DOHH2 (cell line): ENCODE results near the gene IFT43.

ENCODE experiments used
- H3F3A ChIP-seq: fragments of 200-600 bp; sonication (generic), shearing (Covaris generic); 2 replicates; pipeline ENCODE4 v1.6.0; 2016; ENCODE audit warnings: antibody characterized with exemption, mild to moderate bottlenecking; ENCODE audit not compliant: control insufficient read depth, insufficient read depth
- H3K27ac ChIP-seq: fragments of 200-600 bp; sonication (generic); 2 replicates; pipeline ENCODE4 v1.5.1; 2014; ENCODE audit warnings: low read depth, mild to moderate bottlenecking, low read length, moderate library complexity
- H3K27me3 ChIP-seq: fragments of 200-600 bp; sonication (generic); 2 replicates; pipeline ENCODE4 v1.6.1; 2014; ENCODE audit warnings: mild to moderate bottlenecking, low read length, mixed read lengths; ENCODE audit not compliant: control insufficient read depth
- H3K36me3 ChIP-seq: fragments of 200-600 bp; sonication (generic); 2 replicates; pipeline ENCODE4 v1.6.1; 2014; ENCODE audit warnings: mild to moderate bottlenecking, low read length, moderate library complexity, mixed read lengths; ENCODE audit not compliant: control insufficient read depth
- H3K4me1 ChIP-seq: fragments of 200-600 bp; sonication (generic); 2 replicates; pipeline ENCODE4 v1.6.1; 2014; ENCODE audit warnings: mild to moderate bottlenecking, low read length, mixed read lengths; ENCODE audit not compliant: control insufficient read depth
- H3K4me2 ChIP-seq: fragments of 200-600 bp; sonication (generic); 2 replicates; pipeline ENCODE4 v1.6.0; 2014; ENCODE audit warnings: mild to moderate bottlenecking, low read length, moderate library complexity
- H3K4me3 ChIP-seq: fragments of 200-600 bp; sonication (generic); 2 replicates; pipeline ENCODE4 v1.5.1; 2014; ENCODE audit warnings: mild to moderate bottlenecking, low read length, mixed read lengths
- H3K79me2 ChIP-seq: fragments of 200-600 bp; sonication (generic); 2 replicates; pipeline ENCODE4 v1.6.1; 2014; ENCODE audit warnings: mild to moderate bottlenecking, low read length, mixed read lengths; ENCODE audit not compliant: control insufficient read depth
- H3K9me2 ChIP-seq: fragments of 200-600 bp; sonication (generic); replicated peaks from 2 replicates; pipeline ENCODE4 v1.6.1; 2014; ENCODE audit warnings: mild to moderate bottlenecking, low read length, mixed read lengths; ENCODE audit not compliant: control insufficient read depth
- H3K9me3 ChIP-seq: fragments of 200-600 bp; sonication (generic); 2 replicates; pipeline ENCODE4 v1.6.1; 2014; ENCODE audit warnings: antibody characterized with exemption, low read length, mixed read lengths; ENCODE audit not compliant: control insufficient read depth, insufficient read depth
- H4K20me1 ChIP-seq: fragments of 200-600 bp; sonication (generic); 2 replicates; pipeline ENCODE4 v1.6.0; 2014; ENCODE audit warnings: low read depth, mild to moderate bottlenecking, antibody characterized with exemption, low read length, moderate library complexity; ENCODE audit not compliant: control insufficient read depth, insufficient read depth
- CTCF ChIP-seq: fragments of 200-600 bp; sonication (generic); IDR thresholded peaks from one replicate; pipeline ENCODE4 v1.5.1; 2014; ENCODE audit warnings: antibody characterized with exemption, mild to moderate bottlenecking, low read depth, low read length; ENCODE audit not compliant: poor library complexity, severe bottlenecking
- EZH2phosphoT487 ChIP-seq: fragments of 200-600 bp; sonication (generic); IDR thresholded peaks from 2 replicates; pipeline ENCODE4 v1.6.1; 2017; ENCODE audit warnings: borderline replicate concordance, mild to moderate bottlenecking, antibody characterized with exemption, low read length, moderate library complexity, mixed read lengths

The IFT43 gene

GRCh38 chr14:76115010-76115422, 129.5 kb downstream of the IFT43 start:
- Histone ChIP-seq H3K27me3 (no peaks in the 10 kb centered on the region), H3K4me2 (no peak overlapping the region), H3K9me3 (no peaks in the 10 kb centered on the region), H3K27ac (no peak overlapping the region), H3K9me2 (no peaks in the 10 kb centered on the region), H3K4me3 (no peak overlapping the region), H3K79me2 (no peaks in the 10 kb centered on the region), H3F3A (no peaks in the 10 kb centered on the region), H4K20me1 (no peaks in the 10 kb centered on the region), H3K4me1 (no peaks in the 10 kb centered on the region), H3K36me3 (no peaks in the 10 kb centered on the region)
- TF ChIP-seq CTCF (no peak), EZH2phosphoT487 (no peak)

DNA sequence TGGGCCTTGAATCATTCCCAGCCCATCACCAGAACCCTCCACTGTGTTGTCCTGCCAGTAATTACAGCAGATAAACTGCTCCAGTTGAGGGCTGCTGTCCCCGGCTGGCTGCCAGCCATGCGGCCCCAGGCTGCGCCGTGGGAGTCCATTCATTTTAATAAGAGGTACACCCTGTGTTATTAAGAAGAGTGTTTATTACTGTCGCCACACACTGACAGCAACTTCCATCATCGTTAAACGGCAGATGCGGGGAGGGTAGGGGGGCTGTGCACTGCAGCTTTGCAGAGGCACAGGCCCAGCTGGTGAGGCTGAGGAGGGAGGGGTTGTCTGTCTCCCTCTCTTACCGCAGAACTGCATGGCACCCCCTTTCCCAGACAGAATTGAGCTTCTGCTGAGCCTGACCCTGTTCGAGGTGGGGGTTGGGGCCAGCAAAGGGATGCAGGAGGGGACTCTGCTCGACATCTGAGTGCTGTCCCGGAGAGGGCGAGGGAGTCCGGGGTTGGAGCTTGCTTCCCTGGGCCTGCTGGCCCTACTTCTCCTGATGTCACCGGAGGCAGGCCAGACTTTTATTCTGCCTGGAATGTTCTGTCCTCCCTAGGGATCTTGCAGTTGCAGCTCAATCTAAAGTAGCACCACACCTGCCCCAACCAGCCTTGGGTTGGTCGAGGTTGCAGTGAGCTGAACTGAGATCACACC, 132.4 kb downstream of the IFT43 start:
- Histone ChIP-seq H3K27ac (no peak overlapping the region), H3K4me2 (no peak overlapping the region)
- TF ChIP-seq EZH2phosphoT487 = no peak
- no peak for TF ChIP-seq CTCF

GRCh38 chr14:76118594-76118993, 133.0 kb downstream of the IFT43 start:
- Histone ChIP-seq H3K79me2 (no peaks in the 10 kb centered on the region), H3K4me1 (no peaks in the 10 kb centered on the region), H3K36me3 (no peaks in the 10 kb centered on the region), H3K9me3 (no peaks in the 10 kb centered on the region), H4K20me1 (no peaks in the 10 kb centered on the region), H3K4me2 (no peak overlapping the region), H3K9me2 (no peaks in the 10 kb centered on the region), H3K27ac (no peak overlapping the region), H3F3A (no peaks in the 10 kb centered on the region), H3K27me3 (no peaks in the 10 kb centered on the region), H3K4me3 (no peak overlapping the region)
- TF ChIP-seq CTCF (no peak), EZH2phosphoT487 (no peak)

More for the DNA sequence above, 132.4 kb downstream of the IFT43 start:
- Histone ChIP-seq H3K79me2 (no peaks in the 10 kb centered on the region), H3K9me2 (no peaks in the 10 kb centered on the region), H3K27me3 (no peaks in the 10 kb centered on the region), H3K9me3 (no peaks in the 10 kb centered on the region), H3K36me3 (no peaks in the 10 kb centered on the region), H3K4me1 (no peaks in the 10 kb centered on the region), H4K20me1 (no peaks in the 10 kb centered on the region), H3F3A (no peaks in the 10 kb centered on the region), H3K4me3 (no peak overlapping the region)
